IMR-90 (cell line): ENCODE measurements around the gene AUTS2. TPM values are rescaled to one million over a fixed set of nuclear protein-coding genes. Genes with fewer than 3 reads are reported as not detected.

ENCODE experiments used
- ATAC-seq: fragments of 200-7000 bp; cut with Tn5 transposase; 2 replicates; pipeline ENCODE4 v1.9.1; 2020; ENCODE audit warnings: low read depth, mild to moderate bottlenecking, moderate library complexity
- BruUV-seq: library from RNA; stranded (reverse); fragments of 400-500 nt; replicated peaks from 2 replicates; lab custom pipeline; 2021; lab: Mats Ljungman, UMichigan
- CTCF ChIA-PET: fragments of 300-600 bp; formaldehyde crosslinking; extraction: SDS; loops from one replicate; lab custom pipeline; 2021; ENCODE audit warnings: antibody characterized with exemption; lab: Yijun Ruan, JAX
- POLR2A ChIA-PET: fragments of 300-600 bp; sonication (Branson Sonifier 250); formaldehyde crosslinking; loops from one replicate; lab custom pipeline; 2022; ENCODE audit warnings: antibody characterized with exemption; ENCODE audit not compliant: unreplicated experiment; lab: Charles Lee
- DNase-seq: peaks from one replicate; pipeline ENCODE4 v3.0.0; 2013
- H2AFZ ChIP-seq: replicated peaks from 2 replicates; pipeline ENCODE3; 2013; ENCODE audit warnings: low read length, mild to moderate bottlenecking; ENCODE audit not compliant: poor library complexity
- H2AK5ac ChIP-seq: 2 replicates; pipeline ENCODE4 v1.6.1; 2013; ENCODE audit warnings: low read depth, low read length, inconsistent platforms
- H2AK9ac ChIP-seq: replicated peaks from 2 replicates; pipeline ENCODE3; 2013; ENCODE audit warnings: mild to moderate bottlenecking, low read depth, low read length, moderate library complexity; ENCODE audit not compliant: poor library complexity
- H2BK120ac ChIP-seq: 2 replicates; pipeline ENCODE4 v1.6.1; 2013; ENCODE audit warnings: low read depth, low read length, inconsistent platforms
- H2BK15ac ChIP-seq: 3 replicates; pipeline ENCODE4 v1.6.1; 2013; ENCODE audit warnings: low read depth, low read length, inconsistent platforms
- H2BK20ac ChIP-seq: 2 replicates; pipeline ENCODE4 v1.6.1; 2013; ENCODE audit warnings: low read depth, mild to moderate bottlenecking, inconsistent platforms, low read length, moderate library complexity
- H2BK5ac ChIP-seq: 2 replicates; pipeline ENCODE4 v1.6.1; 2013; ENCODE audit warnings: mild to moderate bottlenecking, low read depth, low read length, inconsistent platforms; ENCODE audit not compliant: poor library complexity, severe bottlenecking
- H3K14ac ChIP-seq: replicated peaks from 2 replicates; pipeline ENCODE4 v1.6.1; 2013; ENCODE audit warnings: low read depth, low read length, inconsistent platforms
- H3K18ac ChIP-seq: 2 replicates; pipeline ENCODE4 v1.6.1; 2013; ENCODE audit warnings: low read depth, low read length, control low read depth
- H3K23ac ChIP-seq: 2 replicates; pipeline ENCODE4 v1.6.1; 2013; ENCODE audit warnings: low read depth, low read length, inconsistent platforms
- H3K27ac ChIP-seq: 2 replicates; pipeline ENCODE4 v1.5.1; 2013; ENCODE audit warnings: mild to moderate bottlenecking, control low read depth, low read length; ENCODE audit not compliant: insufficient read depth
- H3K27me3 ChIP-seq: 2 replicates; pipeline ENCODE4 v1.6.1; 2013; ENCODE audit warnings: low read length; ENCODE audit not compliant: control insufficient read depth, insufficient read depth
- H3K36me3 ChIP-seq: 2 replicates; pipeline ENCODE4 v1.6.1; 2013; ENCODE audit warnings: low read length, mixed read lengths; ENCODE audit not compliant: control insufficient read depth, insufficient read depth
- H3K4ac ChIP-seq: 2 replicates; pipeline ENCODE4 v1.6.1; 2013; ENCODE audit warnings: low read depth, low read length, inconsistent platforms
- H3K4me1 ChIP-seq: 2 replicates; pipeline ENCODE4 v1.6.1; 2013; ENCODE audit warnings: low read length, mixed read lengths; ENCODE audit not compliant: control insufficient read depth, insufficient read depth
- H3K4me2 ChIP-seq: 2 replicates; pipeline ENCODE4 v1.6.1; 2013; ENCODE audit warnings: low read depth, mild to moderate bottlenecking, control low read depth, low read length, moderate library complexity
- H3K4me3 ChIP-seq: 2 replicates; pipeline ENCODE4 v1.5.1; 2013; ENCODE audit warnings: low read depth, mild to moderate bottlenecking, control low read depth, low read length, moderate library complexity; ENCODE audit not compliant: insufficient read depth
- H3K56ac ChIP-seq: 2 replicates; pipeline ENCODE4 v1.6.1; 2013; ENCODE audit warnings: low read length, inconsistent platforms; ENCODE audit not compliant: insufficient read depth; ENCODE audit errors: extremely low read depth
- H3K79me1 ChIP-seq, 2 experiments: 2 replicates each; pipeline ENCODE4 v1.6.1; 2013; ENCODE audit warnings: low read length in 2 of 2, inconsistent platforms in 1 of 2, low read depth in 1 of 2
- H3K9ac ChIP-seq: 2 replicates; pipeline ENCODE4 v1.6.1; 2013; ENCODE audit warnings: low read depth, low read length, control low read depth
- H3K9me1 ChIP-seq: 2 replicates; pipeline ENCODE4 v1.6.1; 2013; ENCODE audit warnings: low read length, inconsistent platforms; ENCODE audit not compliant: insufficient read depth
- H3K9me3 ChIP-seq: 2 replicates; pipeline ENCODE4 v1.6.1; 2013; ENCODE audit warnings: low read length; ENCODE audit not compliant: control insufficient read depth, insufficient read depth
- H4K20me1 ChIP-seq: 2 replicates; pipeline ENCODE4 v1.6.1; 2013; ENCODE audit warnings: low read length, inconsistent platforms; ENCODE audit not compliant: insufficient read depth
- H4K5ac ChIP-seq: 2 replicates; pipeline ENCODE4 v1.6.1; 2013; ENCODE audit warnings: mild to moderate bottlenecking, low read depth, low read length, control low read depth
- H4K8ac ChIP-seq, 2 experiments: 2 replicates each; pipeline ENCODE4 v1.6.1; 2013; ENCODE audit warnings: low read depth in 2 of 2, low read length in 2 of 2, control low read depth in 1 of 2, inconsistent platforms in 1 of 2
- H4K91ac ChIP-seq: 2 replicates; pipeline ENCODE4 v1.6.1; 2013; ENCODE audit warnings: low read depth, low read length, inconsistent platforms; ENCODE audit not compliant: insufficient read depth
- BHLHE40 ChIP-seq: fragments of 150-350 bp; IDR thresholded peaks from 2 replicates; pipeline ENCODE4 v1.6.1; 2016; ENCODE audit warnings: mild to moderate bottlenecking, low read depth, low read length
- CTCF ChIP-seq: conservative IDR thresholded peaks from 2 replicates; pipeline ENCODE4 v1.5.1; 2012; ENCODE audit warnings: mild to moderate bottlenecking, low read depth, low read length, improper control_type of control experiment
- ELK1 ChIP-seq: fragments of 150-350 bp; IDR thresholded peaks from 2 replicates; pipeline ENCODE4 v1.6.1; 2016; ENCODE audit warnings: low read depth, mild to moderate bottlenecking, low read length, moderate library complexity, borderline replicate concordance
- MAZ ChIP-seq: IDR thresholded peaks from 2 replicates; pipeline ENCODE4 v1.6.1; 2012; ENCODE audit warnings: low read depth, mild to moderate bottlenecking, low read length, improper control_type of control experiment, moderate library complexity, borderline replicate concordance
- MXI1 ChIP-seq: IDR thresholded peaks from 2 replicates; pipeline ENCODE4 v1.6.1; 2012; ENCODE audit warnings: low read depth, mild to moderate bottlenecking, low read length, moderate library complexity, borderline replicate concordance
- RAD21 ChIP-seq: IDR thresholded peaks from 2 replicates; pipeline ENCODE4 v1.6.1; 2012; ENCODE audit warnings: low read length, improper control_type of control experiment
- RFX5 ChIP-seq: IDR thresholded peaks from 2 replicates; pipeline ENCODE4 v1.8.0; 2012; ENCODE audit warnings: low read depth, mild to moderate bottlenecking, low read length, moderate library complexity
- SMC3 ChIP-seq: fragments of 150-350 bp; IDR thresholded peaks from 2 replicates; pipeline ENCODE4 v1.6.1; 2016; ENCODE audit warnings: low read depth, mild to moderate bottlenecking, antibody characterized with exemption, low read length, moderate library complexity
- USF2 ChIP-seq: fragments of 150-350 bp; IDR thresholded peaks from 2 replicates; pipeline ENCODE4 v1.6.1; 2017; ENCODE audit warnings: mild to moderate bottlenecking, antibody characterized with exemption, low read length, low read depth
- WGBS, 2 experiments: methylation state at CpG; one replicate each; pipeline versions ENCODE4 v1.1.5 to v1.1.7; 2013; ENCODE audit warnings: missing lambda C conversion rate in 2 of 2; ENCODE audit not compliant: insufficient read length in 1 of 2; ENCODE audit errors: extremely low coverage in 2 of 2; 5-methylcytosine and 5-hydroxymethylcytosine counted together
- dilution Hi-C: fragments of 300-500 bp; cut with HindIII; formaldehyde crosslinking; loops from one replicate; pipeline ENCODE4 v1.14.3; 2018; ENCODE audit warnings: low sequenced_read_pairs; ENCODE audit not compliant: unreplicated experiment
- in situ Hi-C: fragments of 300-500 bp; cut with MboI; formaldehyde crosslinking; loops from 3 replicates; pipeline ENCODE4 v1.14.3; 2019; ENCODE audit warnings: low sequenced_read_pairs, inconsistent platforms, mixed read lengths
- intact Hi-C: fragments of 100-400 bp; cut with micrococcal nuclease; formaldehyde crosslinking; loops from 2 replicates; pipeline ENCODE4 v1.10.0; 2022
- polyA plus RNA-seq, 3 experiments: library from polyadenylated mRNA; depleted of rRNA; stranded (reverse); fragments of >200 nt; gene quantifications; 2 replicates each; pipeline ENCODE4 v1.2.3, GENCODE V29; 2012; ENCODE audit warnings: low replicate concordance in 1 of 3
- total RNA-seq: library from RNA; depleted of rRNA; stranded (reverse); fragments of >200 nt; gene quantifications from 2 replicates; pipeline ENCODE4 v1.2.3, GENCODE V29; 2012

The AUTS2 gene
- total and polyA plus RNA-seq, 2 of the 4 experiments (the other 2 are of a cell fraction) = 0.90 to 3.0 TPM

GRCh38 chr7:70674571-70675010, 1076.3 kb downstream of the AUTS2 start:
- DNase-seq = no peak

More at GRCh38 chr7:70674571-70675010, 1076.3 kb downstream of the AUTS2 start:
- Histone ChIP-seq H2AK5ac (no peak overlapping the region), H3K27ac (no peak overlapping the region), H2AFZ (no peak overlapping the region), H3K18ac (no peak overlapping the region), H2BK5ac (no peak overlapping the region), H3K9ac (no peak overlapping the region), H3K4ac (no peak overlapping the region), H3K56ac (no peak overlapping the region), H3K9me3 (no peaks in the 10 kb centered on the region), H3K4me1 (no peaks in the 10 kb centered on the region), H2BK20ac (no peak overlapping the region), H4K8ac (no peak overlapping the region), H4K91ac (no peak overlapping the region), H3K23ac (no peak overlapping the region), H2BK120ac (no peak overlapping the region), H2AK9ac (no peak overlapping the region), H3K4me3 (no peak overlapping the region), H4K5ac (no peak overlapping the region), H3K27me3 (no peaks in the 10 kb centered on the region), H3K4me2 (no peak overlapping the region), H3K79me1 (no peaks in the 10 kb centered on the region), H4K20me1 (no peaks in the 10 kb centered on the region), H2BK15ac (no peak overlapping the region), H3K36me3 (no peaks in the 10 kb centered on the region), H3K14ac (no peak overlapping the region), H3K9me1 (no peaks in the 10 kb centered on the region)
- BruUV-seq = no TSS peak
- ChIA-PET POLR2A (interaction anchor here (0.6 kb wide), 1 partner anchor 71 kb away, joined by 3 read pairs; no protein-coding TSS in a partner anchor), CTCF (no interaction called here)
- no CpG with 5 or more reads among the region's 5 CpGs for WGBS, 2 experiments
- no peak for ATAC-seq
- dilution Hi-C loops (no loop called here), in situ Hi-C loops (no loop called here), intact Hi-C loops (no loop called here)
- TF ChIP-seq MAZ (no peak), CTCF (no peak), RFX5 (no peak), MXI1 (no peak), BHLHE40 (no peak), USF2 (no peak), ELK1 (no peak), SMC3 (no peak), RAD21 (no peak)
